Glomerular endothelial cell (primary cell): Measurements from ENCODE around the gene SYK. TPM values are rescaled to one million over a fixed set of nuclear protein-coding genes. Genes with fewer than 3 reads are reported as not detected.
"Not testable (repeated sequence)": the region's sequence is repeated elsewhere in the genome, so short reads cannot be mapped to it uniquely, and the experiment has no call there.

ENCODE experiments used
- DNase-seq: peaks from one replicate; pipeline ENCODE4 v3.0.0-alpha.2; 2011; ENCODE audit warnings: low read depth, low spot score; ENCODE audit errors: extremely low read depth
- total RNA-seq: library from RNA; depleted of rRNA; stranded (reverse); fragments of >200 nt; gene quantifications from 2 replicates; pipeline ENCODE4 v1.2.3, GENCODE V29; 2015

Gene SYK
- total RNA-seq, 1 donor from 2014 or later, result 2.8 TPM

- DNase-seq, result no peak
Measured at GRCh38 chr9:90872835-90873294, 71.2 kb downstream of the SYK start.

- no peak for DNase-seq
Measured at GRCh38 chr9:90873422-90873821, 71.8 kb downstream of the SYK start.

- no peak for DNase-seq
Measured at GRCh38 chr9:90874194-90874593, 72.6 kb downstream of the SYK start.

- no peak for DNase-seq
Measured at GRCh38 chr9:90878562-90878961, 76.9 kb downstream of the SYK start.

GRCh38 chr9:90880066-90880465 lies 78.4 kb downstream of the SYK start:
- DNase-seq, result no peak

- no peak for DNase-seq
Measured at GRCh38 chr9:90880669-90881068, 79.0 kb downstream of the SYK start.

GRCh38 chr9:90881648-90882047 lies 80.0 kb downstream of the SYK start:
- DNase-seq, result no peak

- no peak for DNase-seq
Measured at GRCh38 chr9:90882991-90883600, 81.5 kb downstream of the SYK start.

GRCh38 chr9:90883661-90884060 lies 82.0 kb downstream of the SYK start:
- no peak for DNase-seq

- DNase-seq, result no peak
Measured at GRCh38 chr9:90884178-90884577, 82.6 kb downstream of the SYK start.

- not testable (repeated sequence) for DNase-seq
Measured at GRCh38 chr9:90886868-90887267, 85.2 kb downstream of the SYK start.

GRCh38 chr9:90888941-90889340 lies 87.3 kb downstream of the SYK start:
- no peak for DNase-seq

- no peak for DNase-seq
Measured at GRCh38 chr9:90890146-90890810, 88.7 kb downstream of the SYK start.

- no peak for DNase-seq
Measured at GRCh38 chr9:90891308-90892040, 89.9 kb downstream of the SYK start.

GRCh38 chr9:90892918-90893317 lies 91.3 kb downstream of the SYK start:
- no peak for DNase-seq

GRCh38 chr9:90893706-90894105 lies 92.1 kb downstream of the SYK start:
- DNase-seq, result no peak

- no peak for DNase-seq
Measured at GRCh38 chr9:90894986-90895687, 93.5 kb downstream of the SYK start.

- DNase-seq, result no peak
Measured at GRCh38 chr9:90895786-90896185, 94.2 kb downstream of the SYK start.

- DNase-seq, result no peak
Measured at GRCh38 chr9:90896231-90896630, 94.6 kb downstream of the SYK start.

GRCh38 chr9:90898228-90898627 lies 96.6 kb downstream of the SYK start:
- DNase-seq, result no peak

- no peak for DNase-seq
Measured at GRCh38 chr9:90899287-90899686, 97.7 kb downstream of the SYK start.
